K562 (cell line): ENCODE data around the gene JPT2. TPM values are rescaled to one million over a fixed set of nuclear protein-coding genes. Genes with fewer than 3 reads are reported as not detected.

Source experiments
- CTBP1 ChIP-seq: fragments of 450-650 bp; IDR thresholded peaks from 2 replicates; pipeline ENCODE4 v1.6.1; 2016; ENCODE audit warnings: borderline replicate concordance
- CTCF ChIP-seq, 3 experiments: IDR thresholded peaks in 2 of 3; conservative IDR thresholded peaks in 1 of 3; 2 replicates each; pipeline ENCODE4 v1.5.1; 2011 to 2012; ENCODE audit warnings: low read length in 3 of 3, mild to moderate bottlenecking in 3 of 3, control low read depth in 2 of 3, improper control_type of control experiment in 1 of 3, inconsistent platforms in 1 of 3, low read depth in 1 of 3, mixed read lengths in 1 of 3, moderate library complexity in 1 of 3; ENCODE audit not compliant: insufficient read depth in 2 of 3
- CXXC5 ChIP-seq: fragments of 250-450 bp; sonication (Bioruptor Pico); IDR thresholded peaks from 2 replicates; pipeline ENCODE4 v1.8.0; 2022; ENCODE audit warnings: inconsistent platforms, mild to moderate bottlenecking, moderate library complexity
- E2F4 ChIP-seq: sonication (generic); formaldehyde crosslinking; IDR thresholded peaks from 2 replicates; pipeline ENCODE4 v1.8.0; 2022; ENCODE audit warnings: mild to moderate bottlenecking, low read depth, missing genetic modification reagents
- GATAD2B ChIP-seq: fragments of 450-650 bp; IDR thresholded peaks from 2 replicates; pipeline ENCODE4 v1.6.1; 2017; ENCODE audit warnings: mild to moderate bottlenecking, borderline replicate concordance
- KLF1 ChIP-seq: fragments of 450-650 bp; IDR thresholded peaks from 2 replicates; pipeline ENCODE4 v1.6.1; 2016; ENCODE audit warnings: missing genetic modification characterization, missing compliant biosample characterization
- L3MBTL2 ChIP-seq: fragments of 450-650 bp; IDR thresholded peaks from 2 replicates; pipeline ENCODE4 v1.6.1; 2016; ENCODE audit warnings: mild to moderate bottlenecking, moderate library complexity
- MBD2 ChIP-seq: sonication (generic); IDR thresholded peaks from 2 replicates; pipeline ENCODE4 v1.6.1; 2016; ENCODE audit warnings: low read depth, borderline replicate concordance
- NFYB ChIP-seq: IDR thresholded peaks from 2 replicates; pipeline ENCODE4 v1.6.1; 2011; ENCODE audit warnings: mild to moderate bottlenecking, moderate library complexity; ENCODE audit not compliant: insufficient read length; ENCODE audit errors: extremely low read depth
- PRDM10 ChIP-seq: fragments of 450-650 bp; IDR thresholded peaks from 2 replicates; pipeline ENCODE4 v1.6.1; 2018; ENCODE audit not compliant: partially characterized antibody
- RBM25 ChIP-seq: fragments of 200-400 bp; formaldehyde crosslinking; IDR thresholded peaks from 2 replicates; pipeline ENCODE4 v1.6.1; 2018; ENCODE audit warnings: low read length, low read depth, moderate library complexity; ENCODE audit not compliant: severe bottlenecking
- SNRNP70 ChIP-seq: fragments of 200-400 bp; formaldehyde crosslinking; optimal IDR thresholded peaks from 2 replicates; pipeline ENCODE3; 2017; ENCODE audit warnings: low read depth, low read length
- SP2 ChIP-seq: IDR thresholded peaks from 2 replicates; pipeline ENCODE4 v1.6.1; 2011; ENCODE audit warnings: mild to moderate bottlenecking, low read depth, low read length, moderate library complexity; ENCODE audit not compliant: poor library complexity, severe bottlenecking; ENCODE audit errors: extremely low read depth
- TAF1 ChIP-seq: IDR thresholded peaks from 2 replicates; pipeline ENCODE4 v1.6.1; 2011; ENCODE audit warnings: mild to moderate bottlenecking, low read length, moderate library complexity; ENCODE audit not compliant: insufficient read depth, control insufficient read depth, severe bottlenecking; ENCODE audit errors: extremely low read depth
- TBL1XR1 ChIP-seq, 2 experiments: IDR thresholded peaks; 2 replicates each; pipeline ENCODE4 v1.6.1; 2012; ENCODE audit warnings: improper control_type of control experiment in 2 of 2, low read length in 2 of 2, mild to moderate bottlenecking in 1 of 2
- U2AF1 ChIP-seq: fragments of 200-400 bp; formaldehyde crosslinking; optimal IDR thresholded peaks from 2 replicates; pipeline ENCODE3; 2017; ENCODE audit warnings: mild to moderate bottlenecking, low read depth, low read length, moderate library complexity
- ZBTB7A ChIP-seq: IDR thresholded peaks from 2 replicates; pipeline ENCODE4 v1.6.1; 2011; ENCODE audit warnings: low read depth, mild to moderate bottlenecking, low read length, moderate library complexity, borderline replicate concordance; ENCODE audit not compliant: control insufficient read depth
- ZNF140 ChIP-seq: fragments of 250-450 bp; sonication (Bioruptor Pico); IDR thresholded peaks from 2 replicates; pipeline ENCODE4 v1.8.0; 2021; ENCODE audit warnings: moderate library complexity, mild to moderate bottlenecking, inconsistent platforms
- ZNF277 ChIP-seq: fragments of 250-450 bp; sonication (Bioruptor Pico); IDR thresholded peaks from 2 replicates; pipeline ENCODE4 v1.8.0; 2022; ENCODE audit warnings: inconsistent platforms, mild to moderate bottlenecking, moderate library complexity, borderline replicate concordance
- polyA plus RNA-seq, 8 experiments: library from polyadenylated mRNA; depleted of rRNA in 4 of 8; stranded (reverse) in 5 of 8; unstranded in 3 of 8; fragments of >200 nt; fragmentation: Nextera tagmentation in 2 of 8; fragmentation: Illumina TruSeq in 1 of 8; extraction: Ambion mirVana in 2 of 8; extraction: Trizol in 1 of 8; gene quantifications; 2 replicates each; pipeline versions ENCODE4 v1.2.1 to v1.2.3, GENCODE V29; 2011 to 2014; ENCODE audit warnings: inconsistent platforms in 1 of 8, missing spikeins in 1 of 8
- total RNA-seq, 7 experiments: library from RNA; depleted of rRNA in 6 of 7; stranded (reverse); fragments of >200 nt in 6 of 7; fragmentation: Illumina TruSeq in 2 of 7; extraction: Trizol in 2 of 7; gene quantifications; 2 replicates each; pipeline versions ENCODE4 v1.2.1 to v1.2.3, GENCODE V29; 2011 to 2021; ENCODE audit warnings: low replicate concordance in 1 of 7

The JPT2 gene
- total and polyA plus RNA-seq, 9 of the 15 experiments (the other 6 are each of a cell fraction or from before 2014, with no cell fraction given), result 25.5 to 133 (median 106) TPM

- TF ChIP-seq CTCF (IDR thresholded peaks at IDR 0.05 in 2 of 3, conservative IDR thresholded peaks at IDR 0.05 in 1 of 3; ENCODE audit: insufficient read depth in 2 of 3, low read depth in 1 of 3, low read length in 3 of 3), result 0 out of 6 replicates have a peak, but pooled peaks of 1 of the 3 experiments have one; percentile 1
- peak; percentile 90 for TF ChIP-seq L3MBTL2
- peak; percentile 97 for TF ChIP-seq MBD2
- TF ChIP-seq KLF1 (tag), result peak; percentile 96
- no peak for TF ChIP-seq U2AF1
- peak; percentile 88 for TF ChIP-seq CXXC5 (CRISPR knock-in tag)
- peak; percentile 100 for TF ChIP-seq RBM25
- TF ChIP-seq SNRNP70, result no peak
- TF ChIP-seq TAF1, result peak; percentile 7
- TF ChIP-seq TBL1XR1 (IDR thresholded peaks at IDR 0.05; ENCODE audit: low read length in 2 of 2), result 0 out of 4 replicates have a peak, but pooled peaks of 1 of the 2 experiments have one; percentile 21
- 0 out of 2 replicates have a peak, but pooled peaks have one; percentile 18 for TF ChIP-seq GATAD2B
- peak; percentile 100 for TF ChIP-seq CTBP1
- no peak for TF ChIP-seq ZNF277 (CRISPR knock-in tag)
- TF ChIP-seq SP2, result peak; percentile 89
- TF ChIP-seq PRDM10, result peak; percentile 21
- TF ChIP-seq NFYB, result peak; percentile 87
- peak; percentile 77; the same call in 1 of the 2 replicates for TF ChIP-seq ZBTB7A
- peak; percentile 20; the same call in 1 of the 2 replicates for TF ChIP-seq E2F4 (CRISPR knock-in tag)
- no peak for TF ChIP-seq ZNF140
These were observed at the start of gene JPT2 (continued) for GRCh38 chr16:1677942-1678499.
